GM21367 (cell line): ENCODE data around the gene HAUS2.
"Not testable (repeated sequence)": the region's sequence is repeated elsewhere in the genome, so short reads cannot be mapped to it uniquely, and the experiment has no call there.

Experiments used
- ATAC-seq: cut with Tn5 transposase; IDR thresholded peaks from one replicate; pipeline ENCODE4 v1.9.1; 2021; ENCODE audit not compliant: unreplicated experiment

Gene HAUS2

DNA sequence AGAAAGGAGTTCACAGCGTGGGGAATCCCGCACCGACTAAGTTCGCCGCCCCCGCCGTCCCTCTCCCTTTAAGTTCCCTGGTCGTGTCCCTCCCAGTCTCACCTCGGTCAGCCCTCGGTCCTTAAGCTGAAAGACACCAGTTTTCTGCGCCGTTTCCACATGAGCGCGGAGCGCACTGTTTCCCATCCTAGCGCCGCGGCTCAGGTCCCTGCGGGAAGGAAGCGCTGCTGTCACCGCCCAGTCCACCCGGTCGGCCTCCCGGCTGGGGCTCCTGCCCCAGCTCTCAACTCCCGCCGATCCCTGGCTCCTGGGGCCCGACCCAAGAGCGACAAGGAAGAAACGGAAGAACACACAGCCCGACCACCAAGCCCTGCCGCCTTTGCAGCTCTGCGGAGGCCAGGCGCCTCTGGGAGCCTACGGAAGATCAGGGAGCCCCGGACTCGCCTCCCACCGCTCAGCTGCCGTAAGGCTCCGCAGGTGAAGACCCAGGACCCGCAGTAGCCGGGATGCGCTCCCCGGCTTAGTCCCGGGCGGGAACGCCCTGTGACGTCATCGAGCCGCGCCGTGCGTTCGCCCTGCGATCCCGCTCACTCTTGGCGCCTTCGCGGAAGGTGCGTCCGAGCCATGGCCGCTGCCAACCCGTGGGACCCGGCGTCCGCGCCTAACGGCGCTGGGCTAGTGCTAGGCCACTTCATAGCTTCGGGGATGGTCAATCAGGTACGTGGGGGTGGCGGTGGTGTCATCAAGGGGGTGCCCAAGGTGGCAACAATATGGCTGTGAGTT is at the start of gene HAUS2, which contains the start of gene LRRC57:
HAUS2 (plus strand) TSS at position 590 of the 783 bp plus-strand sequence; CDS start at position 625, 35 bp downstream.
LRRC57 (minus strand) TSS at position 545 of the 783 bp plus-strand sequence; CDS start at position 186, 359 bp downstream.
- peak; percentile 78 for ATAC-seq

GRCh38 chr15:42499858-42500609 is 48.6 kb upstream of the HAUS2 start:
- no peak for ATAC-seq

DNA sequence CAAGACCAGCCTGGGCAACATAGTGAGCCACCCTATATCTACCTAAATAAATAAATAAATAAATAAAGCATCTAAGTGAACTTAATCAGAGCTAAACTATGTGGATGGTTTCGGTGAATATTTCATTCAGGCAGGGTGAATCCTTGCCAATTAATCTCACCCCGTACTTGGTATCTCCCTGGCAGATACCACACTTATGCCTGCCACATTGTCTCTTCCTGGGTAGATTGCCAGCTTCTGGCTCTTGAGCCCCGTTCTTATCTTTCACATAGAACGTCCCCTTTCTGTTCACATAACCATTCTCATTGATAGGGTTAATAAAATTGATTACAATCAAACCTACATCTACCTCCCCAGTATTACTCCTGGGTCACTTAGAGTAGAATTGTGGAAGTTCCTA is 46.2 kb upstream of the HAUS2 start:
- ATAC-seq: no peak

GRCh38 chr15:42503825-42504224 is 44.8 kb upstream of the HAUS2 start:
- ATAC-seq: no peak

GRCh38 chr15:42504631-42505030 is 44.0 kb upstream of the HAUS2 start:
- ATAC-seq: no peak

GRCh38 chr15:42507514-42507913 is 41.1 kb upstream of the HAUS2 start:
- no peak for ATAC-seq

DNA sequence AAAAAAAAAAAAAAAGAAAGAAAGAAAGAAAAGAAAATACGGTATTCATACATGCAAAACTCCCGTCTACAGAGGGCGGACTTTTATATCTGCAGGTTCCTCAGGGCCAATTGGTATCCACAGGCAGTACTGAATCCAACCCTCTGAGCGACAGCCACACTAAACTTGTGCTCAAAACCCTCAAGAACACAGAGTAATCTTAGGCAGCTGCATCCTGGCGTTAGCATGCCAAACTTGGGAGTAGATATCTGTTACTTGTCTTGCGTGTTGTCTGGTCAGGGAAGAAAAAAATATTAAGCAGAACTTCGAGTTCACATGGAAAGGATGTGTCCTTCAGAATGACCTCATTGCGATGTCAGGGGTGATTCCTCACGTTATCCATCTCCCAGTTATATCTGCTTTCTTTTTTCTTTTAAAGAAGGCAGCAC is 40.4 kb upstream of the HAUS2 start:
- ATAC-seq: no peak

DNA sequence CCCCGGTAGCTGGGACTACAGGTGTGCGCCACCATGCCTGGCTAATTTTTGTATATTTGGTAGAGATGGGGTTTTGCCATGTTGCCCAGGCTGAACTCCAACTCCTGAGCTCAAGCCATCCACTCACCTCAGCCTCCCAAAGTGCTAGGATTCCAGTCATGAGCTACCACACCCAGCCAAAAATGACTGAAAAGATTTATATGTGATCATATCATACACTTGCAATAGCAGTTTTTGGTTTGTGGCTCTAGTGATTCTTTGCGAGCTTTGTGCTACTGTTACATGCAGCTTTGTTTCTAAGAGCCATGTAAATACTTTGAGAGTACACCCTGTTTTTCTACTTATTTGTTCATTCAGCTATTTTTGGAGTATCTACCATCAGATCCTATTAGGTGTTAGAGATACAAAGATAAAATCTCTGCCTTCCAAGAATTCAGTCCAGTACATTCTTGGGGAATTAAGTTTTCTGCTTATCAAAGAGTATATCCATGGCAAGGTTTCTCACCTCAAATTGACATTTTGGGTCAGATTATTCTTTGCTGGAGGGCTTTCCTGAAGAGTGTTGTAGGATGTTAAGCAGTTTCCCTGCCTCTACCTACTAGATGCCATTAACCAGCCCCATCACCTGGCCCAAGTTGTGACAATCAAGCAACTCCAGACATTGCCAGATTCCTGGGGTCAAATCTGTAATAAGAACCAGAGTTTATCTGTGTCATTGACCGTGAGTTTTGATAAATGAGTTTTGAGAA is 38.2 kb upstream of the HAUS2 start:
- no peak for ATAC-seq

DNA sequence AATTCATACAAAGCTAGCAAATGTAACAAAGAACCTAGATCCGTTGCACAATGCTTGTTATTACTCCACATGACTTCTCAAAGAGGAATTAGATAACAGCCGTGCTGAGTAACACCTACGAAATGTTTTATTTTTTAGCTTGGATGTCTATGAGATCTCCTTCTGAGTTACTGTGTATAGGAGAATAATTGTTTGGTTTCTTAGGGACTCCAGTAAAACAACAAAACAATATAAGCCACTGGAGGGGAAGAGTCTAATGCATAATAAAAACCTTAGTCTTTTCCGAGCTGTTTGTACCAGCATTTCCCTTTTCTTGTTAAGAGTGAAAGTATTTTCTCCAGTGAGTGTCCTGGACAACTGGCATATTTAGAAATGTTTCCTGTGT is 37.6 kb upstream of the HAUS2 start:
- no peak for ATAC-seq

DNA sequence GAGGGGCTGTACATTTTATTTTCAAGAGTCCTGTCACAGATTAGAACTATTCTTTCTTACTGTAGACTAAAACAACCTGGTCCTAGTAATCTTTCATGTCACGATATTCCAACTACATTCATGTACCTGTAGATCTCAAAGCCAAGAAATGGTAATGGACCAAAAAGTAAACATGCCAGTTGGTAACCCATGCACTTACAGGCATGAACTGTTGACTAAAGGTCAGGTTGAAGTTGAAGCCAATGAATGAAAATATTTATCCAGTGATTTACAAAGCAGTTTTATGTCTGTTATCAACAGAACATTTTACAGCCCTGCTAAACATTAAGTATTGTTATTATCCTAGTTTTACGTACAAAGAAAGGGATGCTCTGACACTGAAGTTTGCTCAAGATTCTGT is 25.3 kb upstream of the HAUS2 start:
- ATAC-seq: no peak

DNA sequence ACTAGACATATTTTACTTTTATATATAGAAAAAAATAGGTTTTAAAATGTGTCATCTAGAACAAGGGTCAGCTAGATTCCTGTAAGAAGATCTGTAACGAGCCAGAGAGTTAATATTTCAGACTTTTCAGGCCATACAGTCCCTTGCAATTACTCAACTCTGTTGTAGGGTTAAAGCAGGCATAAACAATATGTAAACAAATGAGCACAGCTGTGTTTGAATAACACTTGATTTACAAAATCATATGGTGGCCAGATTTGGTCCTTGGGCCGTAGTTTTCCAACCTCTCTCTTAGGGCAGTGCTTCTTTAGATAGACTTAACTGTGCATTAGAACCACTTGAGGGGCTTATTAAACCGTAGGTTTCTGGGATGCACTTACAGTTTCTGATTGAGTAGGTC is 19.7 kb upstream of the HAUS2 start:
- ATAC-seq: no peak

DNA sequence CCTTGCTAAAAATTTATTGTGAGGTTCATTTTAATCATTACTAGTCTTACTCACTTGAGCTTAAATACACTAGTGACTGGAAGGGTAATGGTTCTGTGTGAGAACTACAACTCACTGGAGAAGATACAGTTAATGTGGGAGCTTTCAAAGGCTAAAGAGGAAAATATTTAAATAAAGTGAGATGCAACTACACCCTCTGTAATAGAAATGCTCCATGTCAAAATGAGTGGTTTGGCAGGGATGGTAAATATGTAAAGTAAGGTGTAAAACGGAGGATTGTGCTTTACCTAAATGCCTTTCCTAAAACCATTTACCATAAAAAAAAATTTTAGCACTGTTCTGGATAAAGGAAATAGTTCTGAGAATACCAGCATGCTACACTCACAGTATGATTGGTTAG is 15.4 kb upstream of the HAUS2 start:
- ATAC-seq: no peak

DNA sequence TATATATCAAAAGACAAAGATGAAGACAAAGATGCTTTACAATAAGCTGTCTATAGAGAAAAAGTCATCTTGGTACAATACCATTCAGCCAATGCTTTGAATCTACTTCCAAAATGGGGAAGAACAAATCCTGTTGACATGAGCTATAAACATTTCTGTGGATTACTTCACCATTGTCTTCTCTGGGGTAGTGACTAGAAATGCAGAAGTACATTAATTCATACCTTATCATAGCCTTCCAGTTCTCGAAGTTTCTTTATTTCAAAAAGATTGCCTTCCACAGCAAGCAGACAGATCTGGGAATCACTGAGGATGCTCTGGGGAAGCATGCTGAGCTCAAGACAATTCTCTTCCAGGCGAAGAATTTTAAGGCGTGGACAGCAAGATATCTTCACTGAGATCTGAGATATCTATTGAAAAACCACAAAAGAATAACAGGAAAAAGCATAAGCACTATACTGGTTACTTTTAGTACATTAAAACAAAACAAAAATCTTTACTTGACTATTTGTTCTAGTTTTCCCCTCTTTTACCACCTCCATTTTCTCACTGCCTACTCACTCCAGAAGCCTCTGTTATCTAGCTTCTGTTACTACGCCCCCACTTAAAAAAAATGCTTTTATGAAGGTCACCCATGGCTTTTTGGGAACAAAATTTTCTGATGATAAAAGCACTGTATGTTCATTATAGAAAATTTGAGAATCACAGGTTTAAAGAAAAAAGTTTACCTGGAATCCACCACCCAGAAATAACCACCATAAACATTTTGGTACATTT is 3.6 kb upstream of the HAUS2 start:
- no peak for ATAC-seq

DNA sequence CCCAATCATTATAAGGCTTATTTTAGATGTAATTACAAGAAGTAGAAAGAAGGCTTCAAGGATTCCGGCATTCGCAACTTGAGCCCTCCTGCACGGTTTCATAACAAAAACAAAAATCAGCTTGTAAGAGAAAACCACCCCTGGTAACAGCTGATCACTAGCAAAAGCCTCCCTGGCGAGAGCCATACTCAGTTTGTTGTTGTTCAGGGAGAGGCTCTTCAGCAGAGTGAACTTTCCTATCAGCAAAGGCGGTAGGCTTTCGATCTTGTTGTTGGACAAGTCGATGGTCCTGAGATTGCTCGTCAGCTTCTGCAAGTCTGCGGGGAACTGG is 755 bp upstream of the HAUS2 start:
- ATAC-seq: no peak

GRCh38 chr15:42549032-42549491 is 424 bp downstream of the HAUS2 start:
- no peak for ATAC-seq

DNA sequence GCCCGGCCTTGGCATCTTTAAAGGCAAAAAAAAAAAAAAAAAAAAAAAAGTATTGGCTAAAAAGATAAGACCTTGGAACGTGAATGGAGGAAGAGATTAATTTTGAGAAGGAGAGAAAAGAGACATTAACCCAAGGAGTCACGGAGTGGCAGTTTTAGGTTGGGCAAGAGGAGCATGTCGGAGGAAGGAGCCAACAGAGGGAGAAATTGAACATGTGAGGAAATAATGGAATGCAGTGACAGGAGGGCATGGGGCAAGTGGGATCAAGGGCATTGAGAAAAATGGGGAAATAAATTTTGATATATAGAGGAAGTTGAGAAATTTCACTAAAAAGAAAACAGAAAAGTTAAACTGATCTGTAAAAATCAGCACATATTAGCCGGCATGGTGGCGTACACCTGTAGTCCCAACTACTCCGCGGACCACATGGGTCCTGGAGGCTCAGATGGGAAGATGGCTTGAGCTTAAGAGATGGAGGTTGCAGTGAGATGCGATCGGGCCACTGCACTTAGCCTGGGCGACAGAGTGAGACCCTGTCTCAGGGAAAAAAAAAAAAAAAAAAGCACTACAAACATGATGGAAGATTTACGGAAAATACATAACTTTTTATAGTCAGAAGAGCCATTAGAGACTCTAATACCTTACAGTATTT is 1.2 kb downstream of the HAUS2 start:
- ATAC-seq: no peak

DNA sequence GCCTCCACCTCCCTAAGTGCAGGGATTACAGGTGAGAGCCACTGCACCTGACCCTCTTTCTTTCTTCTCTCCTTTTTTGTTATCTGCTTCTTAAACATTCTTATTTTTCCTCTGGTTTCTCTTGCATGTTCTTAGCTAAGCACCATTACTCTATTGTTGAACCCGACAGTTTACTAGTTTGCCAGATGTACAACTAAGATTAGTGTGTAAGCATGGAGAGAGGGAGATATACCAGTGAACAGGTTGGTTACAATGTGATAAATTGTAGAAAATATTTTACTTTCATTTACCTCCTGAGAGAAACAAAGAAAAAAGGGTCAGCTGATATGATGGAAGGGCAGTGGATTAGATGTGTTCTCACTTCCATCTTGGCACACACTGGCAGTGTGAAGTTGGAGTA is 4.9 kb downstream of the HAUS2 start:
- ATAC-seq: no peak

DNA sequence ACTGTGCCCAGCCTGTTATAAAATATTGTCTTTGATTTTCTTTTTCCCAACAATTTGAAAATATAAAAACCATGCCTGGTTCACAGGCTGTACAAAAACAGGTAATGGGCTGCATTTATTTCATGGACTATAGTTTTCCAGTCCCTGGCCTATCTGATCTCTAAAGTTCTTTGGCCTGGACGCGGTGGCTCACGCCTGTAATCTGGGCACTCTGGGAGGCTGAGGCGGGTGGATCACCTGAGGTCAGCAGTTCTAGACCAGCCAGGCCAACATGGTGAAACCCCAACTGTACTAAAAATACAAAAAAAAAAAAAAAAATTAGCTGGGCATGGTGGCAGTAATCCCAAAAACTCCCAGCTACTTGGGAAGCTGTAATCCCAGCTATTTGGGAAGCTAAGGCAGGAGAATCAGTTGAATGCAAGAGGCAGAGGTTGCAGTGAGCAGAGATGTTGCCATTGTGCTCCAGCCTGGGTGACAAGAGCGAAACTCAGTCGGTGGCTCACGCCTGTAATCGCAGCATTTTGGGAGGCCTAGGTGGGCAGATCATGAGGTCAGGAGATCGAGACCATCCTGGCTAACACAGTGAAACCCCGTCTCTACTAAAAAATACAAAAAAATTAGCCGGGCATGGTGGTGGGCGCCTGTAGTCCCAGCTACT is 8.0 kb downstream of the HAUS2 start:
- ATAC-seq: not testable (repeated sequence)

DNA sequence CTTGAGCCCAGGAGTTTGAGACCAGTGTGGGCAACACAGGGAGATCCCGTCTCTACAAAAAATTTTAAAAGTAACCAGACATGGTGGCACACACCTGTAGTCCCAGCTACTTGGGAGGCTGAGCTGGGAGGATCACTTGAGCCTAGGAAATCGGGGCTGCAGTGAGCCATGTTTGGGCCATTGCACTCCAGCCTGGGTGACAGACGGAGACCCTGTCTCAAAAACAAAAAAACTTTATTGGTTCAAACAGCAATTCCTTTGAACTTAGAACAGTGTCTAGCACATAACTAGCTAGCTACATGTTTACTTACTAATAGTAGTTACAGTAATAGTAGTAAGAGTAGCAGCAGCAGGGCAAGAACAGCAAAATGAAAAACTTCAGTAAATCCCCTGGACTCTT is 10.1 kb downstream of the HAUS2 start:
- ATAC-seq: no peak
